ENCODE measurements around the gene SHB. TPM values are rescaled to one million over a fixed set of nuclear protein-coding genes. Genes with fewer than 3 reads are reported as not detected.

The SHB gene
- total RNA-seq, 2 donors from 2014 or later, result 33.9 to 39.9 TPM

DNA sequence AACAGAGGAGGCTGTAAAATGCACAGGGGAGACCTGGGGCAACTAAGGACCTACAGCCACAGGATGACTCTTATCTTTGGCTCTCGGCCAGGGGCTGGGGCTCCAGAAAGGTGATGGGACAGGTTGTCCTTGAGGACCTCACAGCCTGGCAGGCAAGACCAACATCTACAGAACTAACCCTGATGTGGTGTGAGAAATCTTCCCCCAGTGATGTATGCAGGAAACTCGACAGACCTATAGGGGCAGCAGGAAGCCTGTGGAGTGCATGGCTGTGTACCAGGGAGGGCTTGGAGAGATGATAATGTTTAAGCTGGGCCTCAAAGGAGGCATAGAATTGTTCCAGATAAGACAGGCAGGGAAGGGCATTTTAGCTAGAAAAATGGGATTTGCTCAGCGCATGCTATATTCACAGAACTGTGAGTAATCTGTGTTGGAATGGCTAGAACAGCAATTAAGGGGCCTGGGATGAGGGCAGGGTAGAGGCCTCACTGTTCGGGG is 96.6 kb downstream of the SHB start:
- DNase-seq (ENCODE audit: low spot score), result no peak
- Histone ChIP-seq H3K27ac (no peak overlapping the region), H3K4me1 (peaks cover 0 to 44% of the 10 kb centered on the region in 2 donors), H3K27me3 (no peaks in the 10 kb centered on the region), H3K9me3 (no peaks in the 10 kb centered on the region), H3K36me3 (peaks cover 12% of the 10 kb centered on the region), H3K4me3 (no peak overlapping the region)
- TF ChIP-seq, protein P1, sequence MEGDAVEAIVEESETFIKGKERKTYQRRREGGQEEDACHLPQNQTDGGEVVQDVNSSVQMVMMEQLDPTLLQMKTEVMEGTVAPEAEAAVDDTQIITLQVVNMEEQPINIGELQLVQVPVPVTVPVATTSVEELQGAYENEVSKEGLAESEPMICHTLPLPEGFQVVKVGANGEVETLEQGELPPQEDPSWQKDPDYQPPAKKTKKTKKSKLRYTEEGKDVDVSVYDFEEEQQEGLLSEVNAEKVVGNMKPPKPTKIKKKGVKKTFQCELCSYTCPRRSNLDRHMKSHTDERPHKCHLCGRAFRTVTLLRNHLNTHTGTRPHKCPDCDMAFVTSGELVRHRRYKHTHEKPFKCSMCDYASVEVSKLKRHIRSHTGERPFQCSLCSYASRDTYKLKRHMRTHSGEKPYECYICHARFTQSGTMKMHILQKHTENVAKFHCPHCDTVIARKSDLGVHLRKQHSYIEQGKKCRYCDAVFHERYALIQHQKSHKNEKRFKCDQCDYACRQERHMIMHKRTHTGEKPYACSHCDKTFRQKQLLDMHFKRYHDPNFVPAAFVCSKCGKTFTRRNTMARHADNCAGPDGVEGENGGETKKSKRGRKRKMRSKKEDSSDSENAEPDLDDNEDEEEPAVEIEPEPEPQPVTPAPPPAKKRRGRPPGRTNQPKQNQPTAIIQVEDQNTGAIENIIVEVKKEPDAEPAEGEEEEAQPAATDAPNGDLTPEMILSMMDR (IDR thresholded peaks at IDR 0.05), result no peak

- H3K36me3 ChIP-seq, result peaks cover 12% of the 10 kb centered on the region
- H3K4me1 ChIP-seq, result peaks cover 0 to 43% of the 10 kb centered on the region in 2 donors
These were observed 97.3 kb downstream of the SHB start for GRCh38 chr9:37971691-37972090.

GRCh38 chr9:37971108-37971459 is 97.9 kb downstream of the SHB start:
- H3K27me3 ChIP-seq, result no peaks in the 10 kb centered on the region
- peaks cover 0 to 39% of the 10 kb centered on the region in 2 donors for H3K4me1 ChIP-seq
- no peak for DNase-seq (ENCODE audit: low spot score)
- peaks cover 12% of the 10 kb centered on the region for H3K36me3 ChIP-seq
- H3K27ac ChIP-seq, result no peak overlapping the region
- TF ChIP-seq, protein P1 (IDR thresholded peaks at IDR 0.05), result no peak
- H3K4me3 ChIP-seq, result no peak overlapping the region
- no peaks in the 10 kb centered on the region for H3K9me3 ChIP-seq

More at GRCh38 chr9:37971691-37972090, 97.3 kb downstream of the SHB start:
- DNase-seq (ENCODE audit: low spot score), result no peak
- TF ChIP-seq, protein P1 (IDR thresholded peaks at IDR 0.05), result no peak
- Histone ChIP-seq H3K9me3 (no peaks in the 10 kb centered on the region), H3K27me3 (no peaks in the 10 kb centered on the region), H3K4me3 (no peak overlapping the region), H3K27ac (no peak overlapping the region)

DNA sequence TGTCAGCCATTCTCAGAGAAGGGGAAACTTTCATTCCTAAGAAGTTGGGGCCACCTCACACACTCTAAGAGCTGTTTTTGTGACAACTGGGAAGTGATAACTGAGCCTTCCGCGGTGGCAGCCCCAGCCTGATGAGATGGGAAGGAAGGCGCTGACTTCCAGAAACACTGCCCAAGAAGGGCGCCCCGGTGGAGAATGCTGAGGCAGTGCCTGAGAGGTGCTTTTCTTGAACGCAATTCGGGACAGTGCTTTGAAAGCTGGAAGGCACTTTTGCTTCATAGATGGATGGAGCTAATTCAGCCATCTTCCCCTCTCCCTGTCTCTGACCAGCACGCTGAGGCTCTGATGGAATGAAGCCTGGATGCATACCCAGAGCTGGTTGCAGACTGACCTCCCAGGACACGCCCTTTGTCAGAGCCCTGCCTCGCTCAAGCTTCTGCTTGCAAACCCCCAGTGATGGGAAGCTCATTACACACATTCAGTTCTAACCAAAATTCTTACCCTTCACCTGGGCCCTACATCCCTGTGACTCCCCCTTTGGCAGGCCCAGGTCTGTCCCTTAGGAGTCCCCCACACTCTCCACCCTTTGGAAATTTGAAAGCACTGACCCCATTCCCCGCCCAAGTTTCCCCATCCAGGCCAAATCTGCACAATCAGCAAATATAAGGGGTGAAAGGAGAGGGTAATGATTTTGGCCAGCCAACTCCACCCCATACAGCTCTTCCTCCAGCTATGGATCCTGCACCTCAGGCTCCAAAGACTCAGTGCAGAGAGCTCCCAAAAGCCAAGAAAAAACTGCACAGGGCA is 98.5 kb downstream of the SHB start:
- Histone ChIP-seq H3K36me3 (peaks cover 12% of the 10 kb centered on the region), H3K9me3 (no peaks in the 10 kb centered on the region), H3K27ac (no peak overlapping the region), H3K27me3 (no peaks in the 10 kb centered on the region), H3K4me3 (no peak overlapping the region), H3K4me1 (peaks cover 0 to 39% of the 10 kb centered on the region in 2 donors)
- TF ChIP-seq, protein P1 (IDR thresholded peaks at IDR 0.05), result no peak
- DNase-seq (ENCODE audit: low spot score), result no peak

- no peak overlapping the region for H3K4me3 ChIP-seq
- no peak overlapping the region for H3K27ac ChIP-seq
- TF ChIP-seq, protein P1 (IDR thresholded peaks at IDR 0.05), result no peak
- peaks cover 0 to 43% of the 10 kb centered on the region in 2 donors for H3K4me1 ChIP-seq
- no peak for DNase-seq (ENCODE audit: low spot score)
- H3K9me3 ChIP-seq, result no peaks in the 10 kb centered on the region
- peaks cover 12% of the 10 kb centered on the region for H3K36me3 ChIP-seq
- no peaks in the 10 kb centered on the region for H3K27me3 ChIP-seq
These were observed 99.3 kb downstream of the SHB start for GRCh38 chr9:37969558-37970300.
